Measurements from ENCODE around the gene UTP11. TPM values are rescaled to one million over a fixed set of nuclear protein-coding genes. Genes with fewer than 3 reads are reported as not detected.

The UTP11 gene
- total RNA-seq, 2 experiments from 2014 or later: 40.1 to 43.8 TPM

GRCh38 chr1:38041936-38042834 lies 29.7 kb downstream of the UTP11 start:
- no peaks in the 10 kb centered on the region for H3K36me3 ChIP-seq (ENCODE audit: insufficient read depth, low read length)
- H3K4me1 ChIP-seq (ENCODE audit: insufficient read depth, low read length, poor library complexity, severe bottlenecking): no peaks in the 10 kb centered on the region
- no TSS peak for BruUV-seq (replicated peaks)
- H4K20me1 ChIP-seq (ENCODE audit: insufficient read depth, low read length): no peaks in the 10 kb centered on the region
- intact Hi-C loops (cut with micrococcal nuclease; ENCODE audit: unreplicated experiment): loop anchor here (10.0 kb wide), 1 partner anchor 463 kb away; no protein-coding TSS in a partner anchor
- DNase-seq (ENCODE audit: low spot score): no peak
- H3K79me2 ChIP-seq (ENCODE audit: insufficient read depth, low read depth, low read length): no peaks in the 10 kb centered on the region
- no peak overlapping the region for H2AFZ ChIP-seq (ENCODE audit: low read length)
- CTCF ChIA-PET (ENCODE audit: unreplicated experiment): no interaction called here
- H3K4me3 ChIP-seq (ENCODE audit: low read depth, low read length, poor library complexity, severe bottlenecking): no peak overlapping the region
- POLR2A ChIA-PET: interaction anchor here (0.6 kb wide), 1 partner anchor 28 kb away, joined by 3 read pairs; no protein-coding TSS in a partner anchor
- H3K27ac ChIP-seq (ENCODE audit: low read depth, low read length, poor library complexity, severe bottlenecking): no peak overlapping the region
- no peak overlapping the region for H3K4me2 ChIP-seq (ENCODE audit: low read length)
- TF ChIP-seq, protein P1, sequence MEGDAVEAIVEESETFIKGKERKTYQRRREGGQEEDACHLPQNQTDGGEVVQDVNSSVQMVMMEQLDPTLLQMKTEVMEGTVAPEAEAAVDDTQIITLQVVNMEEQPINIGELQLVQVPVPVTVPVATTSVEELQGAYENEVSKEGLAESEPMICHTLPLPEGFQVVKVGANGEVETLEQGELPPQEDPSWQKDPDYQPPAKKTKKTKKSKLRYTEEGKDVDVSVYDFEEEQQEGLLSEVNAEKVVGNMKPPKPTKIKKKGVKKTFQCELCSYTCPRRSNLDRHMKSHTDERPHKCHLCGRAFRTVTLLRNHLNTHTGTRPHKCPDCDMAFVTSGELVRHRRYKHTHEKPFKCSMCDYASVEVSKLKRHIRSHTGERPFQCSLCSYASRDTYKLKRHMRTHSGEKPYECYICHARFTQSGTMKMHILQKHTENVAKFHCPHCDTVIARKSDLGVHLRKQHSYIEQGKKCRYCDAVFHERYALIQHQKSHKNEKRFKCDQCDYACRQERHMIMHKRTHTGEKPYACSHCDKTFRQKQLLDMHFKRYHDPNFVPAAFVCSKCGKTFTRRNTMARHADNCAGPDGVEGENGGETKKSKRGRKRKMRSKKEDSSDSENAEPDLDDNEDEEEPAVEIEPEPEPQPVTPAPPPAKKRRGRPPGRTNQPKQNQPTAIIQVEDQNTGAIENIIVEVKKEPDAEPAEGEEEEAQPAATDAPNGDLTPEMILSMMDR (conservative IDR thresholded peaks at IDR 0.05; ENCODE audit: low read length): no peak
- no peak for TF ChIP-seq EZH2phosphoT487 (IDR thresholded peaks at IDR 0.05; ENCODE audit: borderline replicate concordance, low read depth, low read length)
- H3K9me3 ChIP-seq (ENCODE audit: low read length): no peaks in the 10 kb centered on the region
- no peaks in the 10 kb centered on the region for H3K9me2 ChIP-seq (ENCODE audit: insufficient read depth, low read length)

DNA sequence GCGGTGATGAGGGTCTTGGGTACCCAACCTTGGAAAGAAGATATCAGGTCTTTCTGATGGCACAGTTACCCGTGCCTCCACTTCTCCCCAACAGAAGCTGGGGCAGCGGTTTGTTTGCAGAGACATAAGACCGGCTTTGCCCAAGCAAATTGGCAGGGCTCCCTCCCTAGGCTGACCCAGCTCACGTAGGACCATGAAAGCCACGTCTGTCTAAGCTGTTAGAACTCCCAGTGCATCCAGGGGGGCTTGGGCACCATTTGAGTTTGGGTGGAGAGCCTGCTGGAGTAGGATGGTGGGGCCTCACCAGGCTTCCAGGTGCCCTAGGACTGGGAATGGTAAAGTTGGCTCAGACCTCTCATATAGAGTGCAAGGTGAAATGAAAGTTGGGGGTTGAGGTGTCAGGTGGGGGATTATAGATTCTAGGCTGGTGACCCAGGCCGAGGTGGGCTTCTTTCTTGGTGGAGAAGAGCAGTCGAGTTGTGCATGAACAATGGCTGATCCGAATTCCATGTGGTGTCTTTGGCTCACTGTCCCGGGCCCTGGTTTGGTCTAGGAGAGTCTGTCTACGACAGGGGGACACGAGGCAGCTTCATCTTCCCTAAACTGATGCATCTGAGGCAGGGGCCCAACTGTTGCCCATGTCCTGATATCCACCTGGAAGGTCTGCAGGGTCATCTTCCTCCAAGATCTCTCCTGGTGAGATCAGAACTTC lies 30.7 kb downstream of the UTP11 start:
- no peak for DNase-seq (ENCODE audit: low spot score)
- H2AFZ ChIP-seq (ENCODE audit: low read length): no peak overlapping the region
- H3K27ac ChIP-seq (ENCODE audit: low read depth, low read length, poor library complexity, severe bottlenecking): no peak overlapping the region
- no peaks in the 10 kb centered on the region for H3K4me1 ChIP-seq (ENCODE audit: insufficient read depth, low read length, poor library complexity, severe bottlenecking)
- TF ChIP-seq, protein P1 (conservative IDR thresholded peaks at IDR 0.05; ENCODE audit: low read length): no peak
- TF ChIP-seq EZH2phosphoT487 (IDR thresholded peaks at IDR 0.05; ENCODE audit: borderline replicate concordance, low read depth, low read length): no peak
- no peaks in the 10 kb centered on the region for H3K9me2 ChIP-seq (ENCODE audit: insufficient read depth, low read length)
- H3K9me3 ChIP-seq (ENCODE audit: low read length): no peaks in the 10 kb centered on the region
- ChIA-PET POLR2A (interaction anchor here (0.7 kb wide), 1 partner anchor 1927 kb away, joined by 3 read pairs; no protein-coding TSS in a partner anchor), CTCF (ENCODE audit: unreplicated experiment) (no interaction called here)
- H3K79me2 ChIP-seq (ENCODE audit: insufficient read depth, low read depth, low read length): no peaks in the 10 kb centered on the region
- H3K4me2 ChIP-seq (ENCODE audit: low read length): no peak overlapping the region
- no peaks in the 10 kb centered on the region for H3K36me3 ChIP-seq (ENCODE audit: insufficient read depth, low read length)
- no peaks in the 10 kb centered on the region for H4K20me1 ChIP-seq (ENCODE audit: insufficient read depth, low read length)
- H3K4me3 ChIP-seq (ENCODE audit: low read depth, low read length, poor library complexity, severe bottlenecking): no peak overlapping the region
- BruUV-seq (replicated peaks): no TSS peak
- intact Hi-C loops (cut with micrococcal nuclease; ENCODE audit: unreplicated experiment): loop anchor here (10.0 kb wide), 1 partner anchor 462 kb away; no protein-coding TSS in a partner anchor

Measured in OCI-LY7 (cell line).